Parathyroid adenoma (tissue), 2 donors: ENCODE measurements around the gene RAX2.

Experiments used
- H2AFZ ChIP-seq: fragments of 300-600 bp; sonication (generic); one replicate; pipeline ENCODE4 v1.7.0; 2017; ENCODE audit warnings: antibody characterized with exemption, mild to moderate bottlenecking
- H3K27ac ChIP-seq: fragments of 300-600 bp; sonication (generic); one replicate; pipeline ENCODE4 v1.7.0; 2017
- H3K27me3 ChIP-seq: fragments of 300-600 bp; sonication (generic); one replicate; pipeline ENCODE4 v1.7.0; 2017; ENCODE audit warnings: low read length; ENCODE audit not compliant: control insufficient read depth, insufficient read depth
- H3K36me3 ChIP-seq: fragments of 300-600 bp; sonication (generic); one replicate; pipeline ENCODE4 v1.7.0; 2017; ENCODE audit warnings: low read length; ENCODE audit not compliant: control insufficient read depth, insufficient read depth
- H3K4me1 ChIP-seq: fragments of 300-600 bp; sonication (generic); one replicate; pipeline ENCODE4 v1.7.0; 2017; ENCODE audit warnings: control low read depth
- H3K4me2 ChIP-seq: fragments of 300-600 bp; sonication (generic); one replicate; pipeline ENCODE4 v1.7.0; 2017; ENCODE audit warnings: low read length
- H3K4me3 ChIP-seq: fragments of 300-600 bp; sonication (generic); one replicate; pipeline ENCODE4 v1.7.0; 2017; ENCODE audit warnings: low read depth, low read length
- H3K79me2 ChIP-seq: fragments of 300-600 bp; sonication (generic); one replicate; pipeline ENCODE4 v1.7.0; 2017; ENCODE audit warnings: control low read depth
- H3K9ac ChIP-seq: fragments of 300-600 bp; sonication (generic); one replicate; pipeline ENCODE4 v1.7.0; 2017; ENCODE audit warnings: mild to moderate bottlenecking
- H3K9me3 ChIP-seq: fragments of 300-600 bp; sonication (generic); one replicate; pipeline ENCODE4 v1.7.0; 2017; ENCODE audit warnings: low read length; ENCODE audit not compliant: control insufficient read depth
- CTCF ChIP-seq: fragments of 300-600 bp; sonication (generic); IDR thresholded peaks from one replicate; pipeline ENCODE4 v1.7.0; 2017; ENCODE audit warnings: antibody characterized with exemption, mild to moderate bottlenecking
- donor health status: primary hyperparathyroidism.

The RAX2 gene

GRCh38 chr19:3723110-3723488 lies 48.9 kb downstream of the RAX2 start:
- no peaks in the 10 kb centered on the region for H3K79me2 ChIP-seq
- no peak overlapping the region for H2AFZ ChIP-seq
- no peak overlapping the region for H3K4me3 ChIP-seq
- H3K4me1 ChIP-seq = peaks cover 7% of the 10 kb centered on the region
- H3K27me3 ChIP-seq = no peaks in the 10 kb centered on the region
- no peak for TF ChIP-seq CTCF
- H3K27ac ChIP-seq = no peak overlapping the region
- no peaks in the 10 kb centered on the region for H3K9me3 ChIP-seq
- no peaks in the 10 kb centered on the region for H3K36me3 ChIP-seq
- H3K4me2 ChIP-seq = no peak overlapping the region
- no peak overlapping the region for H3K9ac ChIP-seq

- no peak overlapping the region for H2AFZ ChIP-seq
- peak overlapping the region; percentile 46 for H3K4me2 ChIP-seq
- H3K36me3 ChIP-seq = no peaks in the 10 kb centered on the region
- no peaks in the 10 kb centered on the region for H3K27me3 ChIP-seq
- no peak overlapping the region for H3K9ac ChIP-seq
- H3K79me2 ChIP-seq = no peaks in the 10 kb centered on the region
- no peak overlapping the region for H3K27ac ChIP-seq
- TF ChIP-seq CTCF = no peak
- H3K4me1 ChIP-seq = peaks cover 7% of the 10 kb centered on the region
- H3K4me3 ChIP-seq = peak overlapping the region; percentile 54
- H3K9me3 ChIP-seq = no peaks in the 10 kb centered on the region
Observed at GRCh38 chr19:3722443-3723109, 49.5 kb downstream of the RAX2 start.

- Histone ChIP-seq H3K36me3 (no peaks in the 10 kb centered on the region), H3K79me2 (no peaks in the 10 kb centered on the region), H3K4me2 (peak overlapping the region; percentile 46), H2AFZ (peak overlapping the region; percentile 79), H3K27ac (no peak overlapping the region), H3K9me3 (no peaks in the 10 kb centered on the region), H3K4me1 (peaks cover 7% of the 10 kb centered on the region), H3K9ac (no peak overlapping the region), H3K27me3 (no peaks in the 10 kb centered on the region), H3K4me3 (peak overlapping the region; percentile 54)
- TF ChIP-seq CTCF = no peak
Observed at GRCh38 chr19:3721887-3722442, 50.1 kb downstream of the RAX2 start.

GRCh38 chr19:3721131-3721886 lies 50.7 kb downstream of the RAX2 start:
- H3K79me2 ChIP-seq = no peaks in the 10 kb centered on the region
- peaks cover 7% of the 10 kb centered on the region for H3K4me1 ChIP-seq
- H3K9ac ChIP-seq = no peak overlapping the region
- H3K4me2 ChIP-seq = peak overlapping the region; percentile 46
- no peaks in the 10 kb centered on the region for H3K36me3 ChIP-seq
- TF ChIP-seq CTCF = peak; percentile 15
- peak overlapping the region; percentile 54 for H3K4me3 ChIP-seq
- H3K27me3 ChIP-seq = no peaks in the 10 kb centered on the region
- peak overlapping the region; percentile 79 for H2AFZ ChIP-seq
- H3K27ac ChIP-seq = no peak overlapping the region
- H3K9me3 ChIP-seq = no peaks in the 10 kb centered on the region
